HG03520 (cell line): ENCODE data around the gene RNF114.
"Not testable (repeated sequence)": the region's sequence is repeated elsewhere in the genome, so short reads cannot be mapped to it uniquely, and the experiment has no call there.

Experiments used
- ATAC-seq: cut with Tn5 transposase; IDR thresholded peaks from one replicate; pipeline ENCODE4 v1.9.1; 2021; ENCODE audit warnings: mild to moderate bottlenecking, moderate library complexity; ENCODE audit not compliant: unreplicated experiment

RNF114 gene

DNA sequence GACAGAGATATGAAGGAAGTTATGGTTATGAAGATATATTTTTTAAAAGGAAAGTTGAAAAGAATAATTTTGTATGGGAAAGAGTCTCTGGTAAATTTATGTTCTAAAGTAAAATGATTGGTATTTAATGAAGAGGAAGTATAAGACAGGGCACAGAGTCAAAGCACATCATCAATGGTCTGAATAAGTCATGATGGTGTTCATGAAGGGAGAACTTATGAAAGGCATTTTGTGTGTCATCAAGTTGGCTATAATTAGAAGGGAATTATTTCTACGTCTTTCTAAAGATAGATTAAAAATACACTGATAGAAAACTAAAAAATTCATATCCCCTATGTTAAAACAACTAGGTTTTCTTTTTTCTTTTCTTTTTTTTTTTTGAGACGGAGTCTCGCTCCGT, 25.2 kb downstream of the RNF114 start:
- no peak for ATAC-seq

DNA sequence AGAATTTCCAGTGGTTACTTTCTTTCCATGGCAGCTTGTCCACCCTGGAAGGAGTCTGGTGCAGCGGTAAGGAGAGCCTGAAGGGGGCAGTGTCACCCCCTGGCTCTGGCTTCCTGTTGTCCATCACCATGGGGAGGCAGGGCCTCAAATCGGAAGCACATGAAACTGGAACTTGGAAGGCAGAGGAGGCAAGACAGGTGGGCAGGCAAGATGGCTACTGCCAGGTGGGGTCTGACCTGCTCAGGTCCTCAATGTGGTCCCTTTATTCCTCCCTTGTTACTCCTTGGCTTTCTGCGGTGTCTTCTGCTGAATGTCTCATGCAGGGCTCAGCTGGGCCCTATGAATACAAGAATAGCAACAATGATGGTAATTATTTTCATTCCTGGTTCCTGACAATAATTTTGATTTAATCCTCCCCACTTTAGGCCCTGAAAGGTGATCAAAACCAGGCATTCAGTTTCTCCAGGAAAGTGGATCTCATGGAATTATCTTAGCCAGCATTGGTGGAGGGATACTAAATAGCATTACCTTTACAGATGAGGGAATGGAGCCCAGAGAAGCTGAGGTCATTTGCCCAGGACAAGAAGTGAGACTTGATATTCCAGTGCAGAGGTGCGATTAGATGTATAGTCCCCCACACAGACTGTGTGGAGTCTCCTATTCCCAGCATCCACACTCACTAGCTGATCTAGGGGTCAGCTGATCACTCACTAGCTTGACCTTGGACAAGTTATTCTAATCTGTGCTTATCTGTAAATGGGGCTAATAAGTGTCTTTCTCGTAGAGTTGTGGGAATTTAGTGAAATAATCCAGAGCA, 29.0 kb downstream of the RNF114 start:
- ATAC-seq, result no peak

DNA sequence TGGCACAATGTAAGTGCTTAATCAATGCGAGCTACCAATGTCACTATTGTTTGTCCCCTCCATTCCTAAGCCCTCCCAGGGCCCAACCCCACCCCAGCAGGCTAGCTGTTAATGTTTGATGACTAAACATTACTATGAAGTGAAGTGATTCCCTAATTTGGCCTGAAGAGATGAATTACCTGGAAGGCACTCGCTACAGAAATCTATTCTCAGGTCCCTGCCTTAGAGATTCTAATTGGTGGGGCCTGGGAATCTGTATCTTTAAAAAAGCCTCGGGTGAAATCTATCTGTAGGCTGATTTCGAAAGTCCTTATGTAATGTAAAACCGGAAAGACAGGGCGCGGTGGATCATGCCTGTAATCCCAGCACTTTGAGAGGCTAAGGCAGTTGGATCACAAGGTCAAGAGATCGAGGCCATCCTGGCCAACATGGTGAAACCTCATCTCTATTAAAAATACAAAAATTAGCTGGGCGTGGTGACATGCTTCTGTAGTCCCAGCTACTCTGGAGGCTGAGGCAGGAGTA, 29.6 kb downstream of the RNF114 start:
- no peak for ATAC-seq

DNA sequence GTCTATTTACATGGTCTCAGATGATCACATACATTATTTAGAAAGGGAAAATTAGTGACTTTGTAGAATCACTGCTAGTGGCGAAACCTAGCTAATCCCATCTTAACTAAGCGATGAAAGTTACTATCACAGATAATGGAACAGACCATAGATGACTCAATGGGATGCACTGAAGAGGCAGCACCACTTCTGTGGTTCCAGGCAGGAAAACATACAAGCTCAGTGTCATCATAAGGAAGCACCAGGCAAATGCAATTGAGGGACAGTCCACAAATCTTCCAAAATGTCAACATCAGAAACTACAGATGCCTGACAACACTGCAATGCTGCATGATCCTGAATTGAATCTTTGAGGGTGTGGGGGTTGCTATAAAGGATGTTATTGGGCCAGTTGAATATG, 30.7 kb downstream of the RNF114 start:
- no peak for ATAC-seq

DNA sequence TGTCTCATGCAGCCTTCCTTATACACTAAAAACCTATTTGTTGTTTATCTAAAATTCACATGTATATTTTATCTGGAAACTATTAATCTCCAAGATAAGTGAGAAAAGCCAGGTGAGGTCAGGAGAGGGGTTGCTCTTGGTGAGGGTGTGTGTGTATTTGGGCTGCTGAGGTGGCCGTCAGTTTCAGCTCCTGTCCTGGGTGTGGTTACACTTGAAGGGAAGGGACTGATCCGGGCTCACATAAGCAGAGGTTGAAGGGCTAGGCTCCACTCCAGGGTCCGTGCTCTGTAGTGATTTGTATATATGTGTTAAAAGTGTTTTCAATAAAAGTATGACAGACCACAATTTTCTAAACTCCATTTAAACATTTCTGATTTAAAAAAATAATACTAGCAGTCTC, 33.0 kb downstream of the RNF114 start:
- no peak for ATAC-seq

DNA sequence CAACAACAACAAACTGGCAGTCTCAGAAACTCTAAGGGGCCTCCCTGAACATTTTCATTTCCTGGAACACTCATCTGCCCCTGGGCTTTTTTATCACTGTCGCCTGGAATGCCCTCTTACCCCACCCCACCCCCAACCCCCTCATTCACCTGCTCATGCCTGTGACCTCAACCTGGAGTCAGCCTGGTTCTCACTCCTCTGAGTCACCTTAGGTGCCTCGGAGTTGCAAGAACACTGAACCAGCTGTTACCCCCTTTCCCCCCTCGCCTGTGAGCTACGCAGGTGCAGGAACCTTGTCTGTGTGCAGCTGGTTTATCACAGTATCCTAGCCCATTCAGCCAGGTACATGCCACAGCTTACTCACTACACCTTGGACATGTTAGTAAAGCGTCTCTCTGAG, 33.7 kb downstream of the RNF114 start:
- no peak for ATAC-seq

DNA sequence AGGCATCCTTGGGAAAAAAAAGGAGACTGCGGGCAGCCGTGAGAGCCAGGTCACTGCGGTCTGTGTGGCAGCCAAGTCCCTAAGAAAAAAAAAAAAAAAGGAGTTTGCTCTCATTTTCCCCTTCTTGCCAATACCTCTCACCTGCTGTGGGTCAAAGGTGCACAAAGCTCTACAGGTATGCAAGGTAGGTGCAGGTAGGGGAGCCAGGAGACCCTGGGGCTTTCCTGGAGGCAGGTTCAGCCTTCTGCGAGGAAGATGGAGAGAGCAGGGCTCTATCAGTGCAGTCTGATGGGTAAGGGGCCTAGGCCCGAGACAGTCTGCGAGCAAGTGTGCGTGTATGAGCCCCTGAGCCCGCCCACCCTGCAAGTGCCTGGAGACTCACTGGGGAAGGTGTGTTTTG, 34.3 kb downstream of the RNF114 start:
- no peak for ATAC-seq

DNA sequence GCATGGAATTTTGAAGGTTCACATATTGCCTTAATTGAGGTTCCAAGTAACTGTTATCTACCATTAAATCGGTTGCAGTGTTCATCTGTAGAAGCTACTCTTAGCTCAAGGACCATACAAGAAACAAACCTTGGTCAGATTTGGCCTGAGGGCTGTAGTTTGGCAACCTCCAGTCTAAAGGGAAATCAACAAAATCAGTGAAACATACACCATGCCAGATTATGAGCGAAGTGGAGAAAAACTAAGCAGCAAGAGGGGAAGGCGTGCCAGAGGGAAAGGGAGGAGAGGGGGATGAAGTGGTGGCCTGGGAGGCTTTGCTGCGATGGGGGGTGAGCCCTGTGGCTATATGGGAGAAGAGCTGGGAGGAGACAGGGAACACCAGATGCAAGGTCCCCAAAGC, 37.8 kb downstream of the RNF114 start:
- ATAC-seq, result no peak

DNA sequence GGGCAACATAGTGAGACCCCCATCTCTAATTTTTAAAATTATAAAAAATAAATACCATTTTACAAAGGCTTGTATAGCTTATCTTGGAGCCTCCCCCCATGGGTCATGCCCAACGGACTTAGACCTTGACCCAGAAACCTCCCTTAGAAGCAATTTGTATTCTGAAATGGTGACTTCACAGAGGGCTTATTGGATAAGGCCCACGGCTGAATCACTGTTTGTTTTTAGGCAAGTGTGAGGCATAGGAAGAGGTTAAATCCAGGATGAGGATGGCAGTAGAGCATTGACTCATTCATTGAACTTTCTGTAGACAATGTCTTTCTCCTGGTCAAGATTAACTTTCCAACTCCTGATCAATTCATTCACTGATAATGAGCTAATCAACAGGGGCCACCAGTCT, 40.3 kb downstream of the RNF114 start:
- ATAC-seq, result no peak

DNA sequence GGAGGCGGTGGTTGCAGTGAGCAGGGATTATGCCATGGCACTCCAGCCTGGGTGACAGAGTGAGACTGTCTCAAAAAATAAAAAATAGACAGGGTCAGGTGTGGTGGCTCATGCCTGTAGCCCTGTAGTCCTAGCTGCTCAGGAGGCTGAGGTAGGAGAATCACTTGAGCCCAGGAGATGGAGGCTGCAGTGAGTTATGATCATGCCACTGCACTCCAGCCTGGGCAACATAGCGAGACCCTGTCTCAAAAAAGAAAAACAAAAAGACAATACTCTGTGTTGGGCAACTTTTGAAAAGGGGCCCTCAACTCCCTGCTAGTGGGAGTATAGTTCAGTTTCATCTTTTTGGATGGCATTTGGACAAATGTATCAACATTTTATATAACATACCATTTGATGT, 41.5 kb downstream of the RNF114 start:
- not testable (repeated sequence) for ATAC-seq

DNA sequence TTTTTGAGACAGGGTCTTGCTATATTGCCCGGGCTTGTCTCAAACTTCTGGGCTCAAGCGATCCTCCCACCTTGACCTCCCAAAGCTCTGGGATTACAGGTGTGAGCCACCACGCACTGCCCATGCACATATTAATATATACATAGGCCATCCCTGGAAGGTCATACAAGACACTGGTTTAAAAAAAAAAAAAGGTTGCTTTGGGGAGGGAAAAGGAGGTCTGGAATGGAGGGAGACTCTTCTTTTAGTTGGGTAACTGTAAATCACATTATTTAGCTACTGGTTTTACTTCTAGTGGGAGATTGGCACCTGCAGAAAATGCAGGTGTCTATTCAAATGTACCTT, 42.5 kb downstream of the RNF114 start:
- ATAC-seq, result no peak

DNA sequence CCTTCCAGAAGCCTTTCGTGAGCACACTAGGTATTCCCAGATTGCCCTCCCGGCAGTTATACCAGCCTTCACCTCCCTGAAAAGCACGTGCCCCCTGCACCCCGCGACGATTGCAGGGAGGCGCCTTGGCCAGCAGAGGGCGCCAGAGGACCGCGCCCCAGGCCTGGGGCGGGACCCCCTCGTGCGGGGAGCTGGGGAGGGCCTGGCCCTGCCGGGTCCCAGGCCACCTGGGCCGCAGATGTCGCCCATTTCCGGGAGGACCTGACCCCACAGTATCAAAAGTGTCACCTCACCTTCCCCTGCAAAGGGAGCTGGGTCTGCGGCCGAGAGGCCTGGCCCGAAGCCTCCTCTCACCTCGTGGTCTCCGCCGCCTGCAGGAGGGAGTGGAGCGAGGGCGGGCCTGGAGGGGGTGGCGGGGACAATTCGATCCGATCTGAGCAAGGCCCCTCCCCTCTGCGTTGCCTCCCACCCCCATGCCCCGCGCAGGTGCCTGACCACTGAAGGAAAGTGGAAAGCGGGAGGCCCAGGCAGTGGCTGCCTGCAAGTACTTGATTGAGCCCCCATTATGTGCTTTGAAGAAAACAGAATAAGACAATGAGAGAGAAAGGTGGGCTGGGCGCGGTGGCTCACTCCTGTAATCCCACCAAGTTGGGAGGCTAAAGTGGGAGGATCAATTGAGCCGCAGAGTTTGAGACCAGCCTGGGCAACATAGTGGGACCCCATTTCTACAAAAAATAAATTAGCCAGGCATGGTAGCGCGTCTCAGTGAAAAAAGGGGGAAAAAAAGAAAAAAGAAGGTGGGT, 43.0 kb downstream of the RNF114 start:
- no peak for ATAC-seq

DNA sequence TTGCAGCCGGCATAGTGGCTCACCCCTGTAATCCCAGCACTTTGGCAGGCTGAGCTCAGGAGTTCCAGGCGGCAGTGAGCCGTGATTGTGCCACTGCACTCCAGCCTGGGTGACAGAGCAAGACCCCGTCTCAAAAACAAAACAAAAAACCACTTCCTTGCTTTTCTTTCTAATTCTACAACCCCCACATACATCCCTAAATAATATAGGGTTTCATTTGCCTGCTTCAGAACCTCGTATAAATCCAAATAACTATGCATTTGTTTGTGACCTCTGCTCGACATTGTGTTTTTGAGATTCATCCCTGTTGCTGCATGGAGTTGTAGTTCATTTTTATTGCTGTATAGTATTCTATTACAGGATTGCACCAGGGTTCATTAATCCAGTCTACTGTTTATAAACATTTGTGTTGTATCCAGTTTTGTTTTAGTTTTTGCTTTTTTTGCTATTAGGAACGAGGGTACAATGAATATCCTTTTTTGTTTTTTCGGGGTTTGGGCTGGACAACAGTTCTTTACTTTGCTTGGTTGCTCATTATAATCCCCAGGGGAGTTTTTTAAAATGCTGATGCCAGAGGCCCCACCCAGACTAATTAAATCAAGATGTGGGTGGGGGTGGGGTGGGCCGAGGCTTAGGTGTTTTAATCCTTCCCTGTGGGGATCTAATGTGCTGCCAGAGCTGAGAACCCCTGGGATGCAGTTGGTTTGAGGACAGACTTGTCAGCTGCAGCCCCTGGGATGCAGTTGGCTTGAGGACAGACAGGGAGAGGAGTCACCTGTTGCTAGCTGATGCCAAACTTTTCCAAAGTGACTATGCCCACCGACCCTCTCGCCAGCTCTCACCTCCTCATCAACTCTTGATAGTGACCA, 44.2 kb downstream of the RNF114 start:
- ATAC-seq, result no peak

DNA sequence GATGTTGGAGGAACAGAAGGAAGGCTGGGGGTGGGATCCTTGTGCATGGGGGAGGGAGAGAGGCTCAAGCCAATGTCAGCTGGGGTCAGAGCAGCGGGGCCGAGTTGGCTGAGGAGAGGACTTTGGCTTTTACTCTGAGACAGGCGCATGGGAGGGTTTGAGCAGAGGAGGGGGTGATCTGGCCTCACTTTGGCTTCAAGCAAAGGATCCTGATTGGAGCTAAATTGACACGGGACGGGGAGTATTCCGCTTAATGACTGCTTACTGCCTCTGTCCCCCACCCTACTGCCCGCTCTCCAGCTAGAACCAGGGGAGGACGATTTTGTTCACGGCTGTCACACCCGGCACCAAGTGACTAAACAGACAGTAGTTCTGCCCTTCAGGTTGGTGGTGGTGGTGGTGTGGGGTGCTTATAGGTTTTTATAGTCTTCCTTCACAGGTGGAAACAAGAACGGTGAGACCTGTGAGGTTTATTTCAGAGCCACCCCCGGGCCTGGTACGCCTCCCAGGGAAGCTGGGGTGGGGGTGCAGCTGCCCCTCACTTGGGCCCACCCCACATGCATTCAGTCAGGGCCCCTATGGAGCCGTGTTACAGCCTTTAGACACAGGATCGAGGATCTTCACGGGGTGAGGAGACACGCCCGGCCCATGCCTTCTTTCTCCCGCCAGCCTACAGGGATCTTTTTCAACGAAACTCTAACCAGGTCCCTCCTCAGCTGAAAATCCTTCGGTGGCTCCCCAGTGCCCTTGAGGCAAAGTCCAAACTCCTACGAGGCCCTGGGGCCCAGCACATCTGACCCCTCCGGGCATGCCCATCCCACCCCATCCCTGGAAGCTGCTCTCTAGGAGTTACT, 45.2 kb downstream of the RNF114 start:
- ATAC-seq, result no peak

DNA sequence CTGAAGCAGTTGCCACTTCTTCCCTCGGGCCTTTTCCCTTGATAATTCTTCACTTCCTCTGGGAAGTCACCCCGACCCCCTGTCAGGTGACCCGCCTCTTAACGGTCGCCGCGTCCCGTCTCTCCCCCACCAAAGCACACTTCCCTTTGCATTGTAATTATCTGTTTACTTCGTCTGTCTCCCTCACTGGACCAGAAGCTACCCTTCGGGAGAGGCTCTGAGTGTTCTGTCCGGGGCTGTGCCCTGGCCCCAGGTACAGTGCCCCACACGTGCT, 45.8 kb downstream of the RNF114 start:
- ATAC-seq, result no peak

DNA sequence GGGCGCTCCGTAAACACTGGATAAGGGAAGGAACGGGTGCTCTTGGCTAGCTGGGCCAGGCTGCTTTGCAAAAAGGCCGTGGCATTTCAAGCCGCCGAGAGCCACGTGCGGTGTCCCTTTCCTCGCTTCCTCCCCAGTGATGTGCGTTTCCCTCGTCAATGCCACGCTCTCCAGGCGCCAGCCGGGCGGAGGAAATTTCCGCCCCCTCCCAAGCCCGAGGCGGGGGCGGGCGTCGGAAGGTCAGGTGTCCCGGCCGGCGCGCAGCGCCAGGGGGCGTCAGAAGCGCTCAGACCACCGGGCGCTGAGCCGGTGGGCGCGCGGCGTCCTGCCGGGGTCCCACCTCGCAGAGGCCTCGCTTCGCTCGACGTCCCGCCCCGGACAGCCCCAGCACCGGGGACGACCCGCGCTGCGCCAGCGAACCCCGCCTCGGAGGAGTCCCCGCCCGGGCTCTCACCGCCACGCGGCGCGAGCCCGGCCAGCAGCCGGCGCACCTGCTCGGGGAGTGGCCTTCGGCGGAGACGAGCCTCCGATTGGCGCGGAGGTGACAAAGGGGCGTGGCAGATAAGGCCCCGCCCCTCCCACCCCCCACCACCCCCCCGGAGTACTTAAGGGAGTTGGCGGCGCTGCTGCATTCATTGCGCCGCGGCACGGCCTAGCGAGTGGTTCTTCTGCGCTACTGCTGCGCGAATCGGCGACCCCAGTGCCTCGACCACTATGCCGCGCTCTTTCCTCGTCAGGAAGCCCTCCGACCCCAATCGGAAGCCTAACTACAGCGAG, 46.3 kb downstream of the RNF114 start, which contains the start of gene SNAI1:
TSS of gene SNAI1 (plus strand) at position 635 of the 777 bp plus-strand sequence. CDS start at position 715, 80 bp downstream.
- peak; percentile 78 for ATAC-seq

DNA sequence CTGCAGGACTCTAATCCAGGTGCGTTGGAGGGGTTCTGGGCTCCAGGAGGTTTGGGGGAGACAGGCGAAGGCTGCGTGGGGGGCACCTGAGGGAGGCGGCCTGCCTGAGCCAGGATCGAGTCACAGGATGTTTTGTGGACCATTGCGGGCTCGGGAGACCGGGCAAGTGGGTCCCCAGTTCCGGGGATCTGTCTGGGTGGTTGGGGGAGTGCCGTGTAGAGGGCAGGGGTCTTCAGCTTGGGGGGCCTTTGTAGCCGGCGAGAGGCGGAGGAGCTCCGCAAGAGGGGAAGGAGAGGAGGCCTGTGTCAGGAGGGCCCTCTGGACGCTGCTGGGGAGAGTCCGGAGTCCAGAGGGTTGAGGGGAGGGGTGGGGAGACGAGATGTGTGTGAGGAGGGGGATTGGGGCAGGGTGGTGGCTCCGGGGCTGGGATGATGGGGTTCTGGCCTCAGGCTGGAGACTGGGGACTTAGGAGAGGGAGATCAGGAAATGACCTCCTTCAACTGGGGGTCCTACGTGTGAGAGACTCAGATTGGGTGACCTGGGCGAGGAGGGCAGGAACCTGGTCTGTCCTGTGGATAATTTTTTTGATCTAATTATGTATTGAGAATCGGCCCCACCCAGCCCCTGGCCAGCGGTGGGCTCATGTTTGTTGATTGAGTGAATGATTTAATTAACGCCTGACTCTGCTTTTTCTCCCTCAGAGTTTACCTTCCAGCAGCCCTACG, 47.1 kb downstream of the RNF114 start:
- peak; percentile 8 for ATAC-seq

DNA sequence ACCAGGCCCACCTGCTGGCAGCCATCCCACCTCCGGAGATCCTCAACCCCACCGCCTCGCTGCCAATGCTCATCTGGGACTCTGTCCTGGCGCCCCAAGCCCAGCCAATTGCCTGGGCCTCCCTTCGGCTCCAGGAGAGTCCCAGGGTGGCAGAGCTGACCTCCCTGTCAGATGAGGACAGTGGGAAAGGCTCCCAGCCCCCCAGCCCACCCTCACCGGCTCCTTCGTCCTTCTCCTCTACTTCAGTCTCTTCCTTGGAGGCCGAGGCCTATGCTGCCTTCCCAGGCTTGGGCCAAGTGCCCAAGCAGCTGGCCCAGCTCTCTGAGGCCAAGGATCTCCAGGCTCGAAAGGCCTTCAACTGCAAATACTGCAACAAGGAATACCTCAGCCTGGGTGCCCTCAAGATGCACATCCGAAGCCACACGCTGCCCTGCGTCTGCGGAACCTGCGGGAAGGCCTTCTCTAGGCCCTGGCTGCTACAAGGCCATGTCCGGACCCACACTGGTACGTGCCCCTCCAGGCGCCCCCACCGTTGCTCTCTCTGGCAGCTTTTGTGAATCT, 47.7 kb downstream of the RNF114 start:
- ATAC-seq, result no peak
